HepG2 (cell line): ENCODE results near the gene KRT84. TPM values are rescaled to one million over a fixed set of nuclear protein-coding genes. Genes with fewer than 3 reads are reported as not detected.

Source experiments
- ATAC-seq: fragments of 200-7000 bp; cut with Tn5 transposase; 3 replicates; pipeline ENCODE4 v1.9.1; 2020; ENCODE audit warnings: mild to moderate bottlenecking, moderate library complexity
- BruUV-seq: library from RNA; stranded (reverse); fragments of 400-500 nt; replicated peaks from 2 replicates; lab custom pipeline; 2021; lab: Mats Ljungman, UMichigan
- CTCF ChIA-PET: fragments of 300-600 bp; formaldehyde crosslinking; extraction: SDS; loops from one replicate; lab custom pipeline; 2021; ENCODE audit warnings: low total read pairs, inconsistent platforms, low intra/inter-chr PET ratio; lab: Yijun Ruan, JAX
- POLR2A ChIA-PET: fragments of 350-600 bp; sonication (Branson Sonifier 250); formaldehyde crosslinking; loops from one replicate; lab custom pipeline; 2020; ENCODE audit warnings: antibody characterized with exemption, inconsistent platforms; lab: Yijun Ruan, JAX
- DNase-seq: peaks from one replicate; pipeline ENCODE4 v3.0.0-alpha.2; 2015; ENCODE audit warnings: low spot score
- FAIRE-seq: peaks from 3 replicates; lab custom pipeline; 2011; peaks lifted over from hg19 to GRCh38; lab: Jason Lieb, UNC
- H2AFZ ChIP-seq: one replicate; pipeline ENCODE4 v1.6.1; 2011; ENCODE audit warnings: low read length, inconsistent platforms
- H3K27ac ChIP-seq: fragments of 300-600 bp; 3 replicates; pipeline ENCODE4 v1.8.0; 2011; ENCODE audit warnings: mixed run types, mild to moderate bottlenecking, mixed read lengths, low read length, inconsistent platforms; ENCODE audit not compliant: insufficient read depth; ENCODE audit errors: extremely low read length
- H3K27me3 ChIP-seq, 2 experiments: fragments of 200-600 bp in 1 of 2; 2 replicates in 1 of 2; 3 replicates in 1 of 2; pipeline versions ENCODE4 v1.6.0 to v1.8.0; 2011; ENCODE audit warnings: low read length in 2 of 2, mild to moderate bottlenecking in 2 of 2, moderate library complexity in 2 of 2, inconsistent platforms in 1 of 2; ENCODE audit not compliant: insufficient read depth in 2 of 2, control insufficient read depth in 1 of 2
- H3K36me3 ChIP-seq, 2 experiments: fragments of 200-600 bp in 1 of 2; replicated peaks in 1 of 2; 2 replicates in 1 of 2; 3 replicates in 1 of 2; pipeline versions ENCODE4 v1.5.1 to v1.8.0; 2011; ENCODE audit warnings: low read length in 2 of 2, inconsistent platforms in 1 of 2; ENCODE audit not compliant: insufficient read depth in 2 of 2, control insufficient read depth in 1 of 2
- H3K4me1 ChIP-seq: 2 replicates; pipeline ENCODE4 v1.5.1; 2012; ENCODE audit warnings: low read length, inconsistent platforms; ENCODE audit not compliant: insufficient read depth
- H3K4me2 ChIP-seq: 2 replicates; pipeline ENCODE4 v1.6.0; 2011; ENCODE audit warnings: low read depth, low read length, inconsistent platforms
- H3K4me3 ChIP-seq, 3 experiments: fragments of 200-600 bp in 1 of 3; sonication (generic), shearing (Covaris generic) in 1 of 3; replicated peaks in 1 of 3; 2 replicates each; pipeline ENCODE4 v1.5.1; 2011 to 2016; ENCODE audit warnings: low read length in 3 of 3, inconsistent platforms in 2 of 3, low read depth in 2 of 3, mild to moderate bottlenecking in 2 of 3, control low read depth in 1 of 3, mixed read lengths in 1 of 3; ENCODE audit not compliant: insufficient read depth in 1 of 3
- H3K79me2 ChIP-seq: one replicate; pipeline ENCODE4 v1.6.1; 2011; ENCODE audit warnings: low read length, inconsistent platforms; ENCODE audit not compliant: insufficient read depth
- H3K9ac ChIP-seq: 2 replicates; pipeline ENCODE4 v1.6.0; 2011; ENCODE audit warnings: mild to moderate bottlenecking, low read depth, low read length, inconsistent platforms; ENCODE audit not compliant: insufficient read depth
- H3K9me3 ChIP-seq: 2 replicates; pipeline ENCODE4 v1.5.1; 2012; ENCODE audit warnings: mild to moderate bottlenecking, low read length
- H4K20me1 ChIP-seq: 2 replicates; pipeline ENCODE4 v1.6.0; 2011; ENCODE audit warnings: inconsistent platforms, mild to moderate bottlenecking, low read length, moderate library complexity; ENCODE audit not compliant: insufficient read depth
- AGO2 ChIP-seq: fragments of 200-400 bp; formaldehyde crosslinking; optimal IDR thresholded peaks from 2 replicates; pipeline ENCODE3; 2017; ENCODE audit warnings: mild to moderate bottlenecking, low read depth, low read length, moderate library complexity
- ARHGAP35 ChIP-seq: sonication (generic); formaldehyde crosslinking; IDR thresholded peaks from 2 replicates; pipeline ENCODE4 v1.9.0; 2022; ENCODE audit warnings: mild to moderate bottlenecking, inconsistent platforms, moderate library complexity, missing genetic modification reagents, borderline replicate concordance
- CHD2 ChIP-seq: IDR thresholded peaks from 2 replicates; pipeline ENCODE4 v1.6.1; 2011; ENCODE audit warnings: low read depth, low read length, improper control_type of control experiment
- GATA4 ChIP-seq: sonication (generic); IDR thresholded peaks from 2 replicates; pipeline ENCODE4 v1.6.1; 2016; ENCODE audit warnings: antibody characterized with exemption, low read depth, borderline replicate concordance
- LBX2 ChIP-seq: sonication (generic); formaldehyde crosslinking; IDR thresholded peaks from 2 replicates; pipeline ENCODE4 v1.5.0; 2020; ENCODE audit warnings: missing genetic modification reagents, mild to moderate bottlenecking, borderline replicate concordance
- POLR2A ChIP-seq, 2 experiments: IDR thresholded peaks; 2 replicates each; pipeline ENCODE4 v1.6.1; 2011; ENCODE audit warnings: low read depth in 2 of 2, low read length in 2 of 2, mild to moderate bottlenecking in 1 of 2, moderate library complexity in 1 of 2; ENCODE audit not compliant: insufficient read depth in 1 of 2
- SMYD3 ChIP-seq: sonication (generic); formaldehyde crosslinking; IDR thresholded peaks from 2 replicates; pipeline ENCODE4 v1.8.1; 2023; ENCODE audit warnings: mild to moderate bottlenecking, missing genetic modification reagents
- TOPORS ChIP-seq: sonication (generic); formaldehyde crosslinking; IDR thresholded peaks from 2 replicates; pipeline ENCODE4 v1.8.0; 2023; ENCODE audit warnings: mild to moderate bottlenecking, missing genetic modification reagents
- ZBTB8A ChIP-seq: sonication (generic); formaldehyde crosslinking; IDR thresholded peaks from 2 replicates; pipeline ENCODE4 v1.4.0; 2020; ENCODE audit warnings: mild to moderate bottlenecking, low read depth, missing genetic modification reagents, borderline replicate concordance
- ZNF382 ChIP-seq: sonication (generic); formaldehyde crosslinking; IDR thresholded peaks from 2 replicates; pipeline ENCODE4 v1.5.0; 2020; ENCODE audit warnings: missing genetic modification reagents, mild to moderate bottlenecking, borderline replicate concordance
- ZNF672 ChIP-seq: sonication (generic); formaldehyde crosslinking; IDR thresholded peaks from 2 replicates; pipeline ENCODE4 v1.8.1; 2022; ENCODE audit warnings: missing genetic modification reagents
- ZSCAN9 ChIP-seq: IDR thresholded peaks from 2 replicates; pipeline ENCODE4 v1.6.1; 2016; ENCODE audit warnings: borderline replicate concordance
- WGBS: methylation state at CpG from one replicate; pipeline ENCODE4 v1.1.6; 2017; ENCODE audit warnings: low lambda C conversion rate; 5-methylcytosine and 5-hydroxymethylcytosine counted together
- in situ Hi-C: cut with HindIII; loops from 2 replicates; pipeline ENCODE4 v1.10.0; 2017; ENCODE audit warnings: low pct_unique_long_range_greater_than_20kb; ENCODE audit not compliant: extremely low pct_ligation_motif_present
- intact Hi-C: fragments of 100-400 bp; cut with micrococcal nuclease; formaldehyde crosslinking; loops from one replicate; pipeline ENCODE4 v1.10.0; 2022; ENCODE audit not compliant: unreplicated experiment
- polyA plus RNA-seq, 8 experiments: library from polyadenylated mRNA; depleted of rRNA in 3 of 8; stranded (reverse) in 7 of 8; unstranded in 1 of 8; fragments of >200 nt; fragmentation: Illumina TruSeq in 4 of 8; extraction: Trizol in 4 of 8; gene quantifications; 2 replicates each; pipeline versions ENCODE4 v1.2.1 to v1.2.3, GENCODE V29; 2011 to 2016; ENCODE audit warnings: low read depth in 4 of 8, missing spikeins in 1 of 8, mixed read lengths in 1 of 8; ENCODE audit not compliant: insufficient read depth in 1 of 8
- total RNA-seq, 5 experiments: library from RNA; depleted of rRNA; stranded (reverse); fragments of >200 nt; fragmentation: Illumina TruSeq; extraction: Trizol; gene quantifications; 2 replicates each; pipeline ENCODE4 v1.2.3, GENCODE V29; 2016; ENCODE audit warnings: low read depth in 1 of 5

Gene KRT84
- total and polyA plus RNA-seq, 2 of the 13 experiments (the other 11 are each of a cell fraction or from before 2014, with no cell fraction given): not detected

- Histone ChIP-seq H2AFZ (no peak within 1 kb of the TSS), H3K79me2 (no peaks in the 10 kb centered on the region), H3K27ac (no peak within 1 kb of the TSS), H3K4me1 (no peaks in the 10 kb centered on the region), H3K4me3 (no peak within 1 kb of the TSS), H3K4me2 (no peak within 1 kb of the TSS), H4K20me1 (0 out of 2 replicates have a peak, but pooled peaks cover 2% of the 10 kb centered on the region), H3K9me3 (no peaks in the 10 kb centered on the region), H3K27me3 (peaks cover 1 to 16% of the 10 kb centered on the region in 2 experiments; a peak in 3 of 5 replicates), H3K36me3 (no peaks in the 10 kb centered on the region), H3K9ac (no peak within 1 kb of the TSS)
- TF ChIP-seq CHD2 (no peak), ZNF672 (no peak), SMYD3 (no peak), ZBTB8A (no peak), LBX2 (no peak), TOPORS (CRISPR knock-in tag) (no peak), ZSCAN9 (CRISPR knock-in tag) (no peak), ARHGAP35 (no peak), POLR2A (IDR thresholded peaks at IDR 0.05; ENCODE audit: insufficient read depth in 1 of 2, low read depth in 2 of 2, low read length in 2 of 2) (no peak), GATA4 (no peak), AGO2 (no peak), ZNF382 (no peak)
- POLR2A ChIA-PET: no interaction called here
- FAIRE-seq (no peak), DNase-seq (no peak), ATAC-seq (no peak)
- BruUV-seq: no TSS peak
- 33% methylated on average over 11 of the region's 14 CpGs for WGBS
- in situ Hi-C loops (no loop called here), intact Hi-C loops (no loop called here)
- CTCF ChIA-PET: no interaction called here
Observed at GRCh38 chr12:52405922-52406385, 20.5 kb upstream of the KRT84 start, which contains the start of gene KRT82. Gene KRT82 (minus strand): TSS chr12:52406335. CDS start chr12:52406277, 58 bp downstream.
